ENCODE results near the gene PRCP. TPM values are rescaled to one million over a fixed set of nuclear protein-coding genes. Genes with fewer than 3 reads are reported as not detected.
"Not testable (repeated sequence)": the region's sequence is repeated elsewhere in the genome, so short reads cannot be mapped to it uniquely, and the experiment has no call there.

Gene PRCP
- total RNA-seq, 4 donors from 2014 or later, result 12.5 to 56.9 (median 16.4) TPM

GRCh38 chr11:82930229-82930628 is 30.0 kb upstream of the PRCP start:
- peak overlapping the region in 1 of 4 donors; percentile 59 for H3K27ac ChIP-seq
- H3K4me1 ChIP-seq, result no peaks in the 10 kb centered on the region
- H3K36me3 ChIP-seq, result no peaks in the 10 kb centered on the region
- H3K9me3 ChIP-seq, result no peaks in the 10 kb centered on the region
- no peaks in the 10 kb centered on the region for H3K27me3 ChIP-seq
- TF ChIP-seq POLR2A (IDR thresholded peaks at IDR 0.05) (no peak), CTCF (IDR thresholded peaks at IDR 0.05) (no peak)
- DNase-seq, result no peak
- H3K4me3 ChIP-seq, result no peak overlapping the region

- Histone ChIP-seq H3K27ac (peak overlapping the region in 1 of 4 donors; percentile 59), H3K27me3 (no peaks in the 10 kb centered on the region), H3K9me3 (no peaks in the 10 kb centered on the region), H3K4me1 (no peaks in the 10 kb centered on the region), H3K36me3 (no peaks in the 10 kb centered on the region), H3K4me3 (no peak overlapping the region)
- TF ChIP-seq POLR2A (IDR thresholded peaks at IDR 0.05), result no peak
- no peak for TF ChIP-seq CTCF (IDR thresholded peaks at IDR 0.05)
- DNase-seq, result no peak
Observed at GRCh38 chr11:82929121-82929520, 28.9 kb upstream of the PRCP start.

- H3K9me3 ChIP-seq, result no peaks in the 10 kb centered on the region
- H3K4me1 ChIP-seq, result no peaks in the 10 kb centered on the region
- H3K27ac ChIP-seq, result no peak overlapping the region
- peak in 1 of 3 donors; percentile 60 for DNase-seq
- no peak for TF ChIP-seq POLR2A (IDR thresholded peaks at IDR 0.05)
- peak; percentile 73 to 90 (median 86) for TF ChIP-seq CTCF (IDR thresholded peaks at IDR 0.05)
- H3K27me3 ChIP-seq, result no peaks in the 10 kb centered on the region
- no peak overlapping the region for H3K4me3 ChIP-seq
- no peaks in the 10 kb centered on the region for H3K36me3 ChIP-seq
Observed at GRCh38 chr11:82927264-82927880, 27.1 kb upstream of the PRCP start.

DNA sequence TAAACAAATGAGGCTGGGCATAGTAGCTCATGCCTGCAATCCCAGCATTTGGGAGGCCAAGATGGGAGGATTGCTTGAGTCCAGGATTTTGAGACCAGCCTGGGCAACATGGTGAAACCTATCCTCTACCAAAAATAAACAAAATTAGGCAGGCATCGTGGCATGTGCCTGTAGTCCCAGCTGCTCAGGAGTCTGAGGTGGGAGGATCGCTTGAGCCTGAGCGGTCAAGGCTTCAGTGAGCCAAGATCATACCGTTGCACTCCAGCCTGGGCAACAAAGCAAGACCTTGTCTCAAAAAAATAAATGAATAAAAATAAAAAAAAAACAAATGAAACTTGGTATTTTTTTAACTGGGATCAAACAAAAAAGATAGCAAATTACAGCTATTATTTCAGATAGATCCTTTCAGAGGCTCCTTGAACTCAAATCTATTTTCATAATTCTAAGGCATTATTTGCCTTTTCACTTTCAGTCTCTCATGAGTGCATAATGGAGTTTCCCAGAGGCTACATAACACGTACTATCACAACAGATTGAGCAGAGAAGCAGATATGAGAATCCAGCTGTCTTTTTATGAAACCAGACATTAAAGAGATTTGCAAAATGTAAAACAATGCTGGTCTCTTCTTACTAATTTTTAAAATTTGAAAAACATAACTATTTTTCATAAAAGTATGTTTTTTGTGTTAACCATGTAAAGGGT is 24.4 kb upstream of the PRCP start:
- no peaks in the 10 kb centered on the region for H3K9me3 ChIP-seq
- TF ChIP-seq POLR2A (IDR thresholded peaks at IDR 0.05) (no peak), CTCF (IDR thresholded peaks at IDR 0.05) (no peak)
- no peaks in the 10 kb centered on the region for H3K36me3 ChIP-seq
- peaks cover 0 to 8% (median 2%) of the 10 kb centered on the region in 4 donors for H3K4me1 ChIP-seq
- H3K27ac ChIP-seq, result no peak overlapping the region
- H3K4me3 ChIP-seq, result no peak overlapping the region
- no peaks in the 10 kb centered on the region for H3K27me3 ChIP-seq
- no peak for DNase-seq

DNA sequence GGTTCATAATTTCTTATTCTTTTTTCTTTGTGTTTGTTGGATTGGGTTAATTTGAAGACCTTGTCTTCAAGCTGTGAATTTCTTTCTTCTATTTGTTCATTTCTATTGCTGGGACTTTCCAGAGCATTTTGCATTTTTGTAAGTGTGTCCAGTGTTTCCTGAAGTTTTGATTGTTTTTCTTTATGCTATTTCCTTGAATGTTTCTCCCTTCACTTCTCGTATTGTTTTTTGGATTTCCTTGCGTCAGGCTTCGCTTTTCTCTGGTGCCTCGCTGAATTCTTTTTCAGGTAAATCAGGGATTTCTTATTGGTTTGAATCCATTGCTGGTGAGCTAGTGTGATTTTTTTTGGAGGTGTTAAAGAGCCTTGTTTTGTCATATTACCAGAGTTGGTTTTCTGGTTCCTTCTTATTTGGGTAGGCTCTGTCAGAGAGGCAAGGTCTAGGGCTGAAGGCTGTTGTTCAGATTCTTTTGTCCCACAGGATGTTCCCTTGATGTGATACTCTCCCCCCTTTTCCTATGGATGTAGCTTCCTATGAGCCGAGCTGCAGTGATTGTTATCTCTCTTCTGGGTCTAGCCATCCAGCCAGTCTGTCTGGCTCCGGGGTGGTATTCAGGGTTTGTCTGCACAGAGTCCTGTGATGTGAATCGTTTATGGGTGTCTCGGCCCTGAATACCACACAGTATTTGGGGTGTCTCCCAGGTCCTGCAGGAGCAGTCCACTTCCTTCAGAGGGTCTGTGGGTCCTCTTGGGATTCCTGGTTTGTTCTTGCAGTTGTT is 22.4 kb upstream of the PRCP start:
- not testable (repeated sequence) for H3K4me3 ChIP-seq, H3K36me3 ChIP-seq, H3K27me3 ChIP-seq, H3K9me3 ChIP-seq, DNase-seq
- peak overlapping the region in 1 of 4 donors; percentile 15 for H3K27ac ChIP-seq
- peaks cover 0 to 15% (median 3%) of the 10 kb centered on the region in 4 donors for H3K4me1 ChIP-seq

DNA sequence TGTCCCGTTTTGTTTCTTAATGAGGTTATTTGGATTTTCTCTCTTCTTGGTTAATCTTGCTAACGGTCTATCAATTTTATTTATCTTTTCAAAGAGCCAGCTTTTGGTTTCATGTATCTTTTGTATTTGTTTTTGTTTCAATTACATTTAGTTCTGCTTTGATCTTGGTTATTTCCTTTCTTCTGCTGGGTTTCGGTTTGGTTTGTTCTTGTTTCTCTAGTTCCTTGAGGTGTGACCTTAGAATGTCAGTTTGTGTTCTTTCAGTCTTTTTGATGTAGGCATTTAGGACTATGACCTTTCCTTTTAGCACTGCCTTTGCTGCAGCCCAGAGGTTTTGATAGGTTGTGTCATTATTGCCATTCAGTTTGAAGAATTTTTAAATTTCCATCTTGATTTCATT is 20.0 kb upstream of the PRCP start:
- H3K27me3 ChIP-seq, DNase-seq, H3K36me3 ChIP-seq, H3K9me3 ChIP-seq, H3K4me3 ChIP-seq: not testable (repeated sequence)
- H3K4me1 ChIP-seq, result peaks cover 0 to 15% (median 3%) of the 10 kb centered on the region in 4 donors
- H3K27ac ChIP-seq, result peak overlapping the region; percentile 26 to 79 (median 40)

- DNase-seq, H3K27me3 ChIP-seq, H3K9me3 ChIP-seq, H3K4me3 ChIP-seq, H3K36me3 ChIP-seq: not testable (repeated sequence)
- peaks cover 0 to 15% (median 3%) of the 10 kb centered on the region in 4 donors for H3K4me1 ChIP-seq
- H3K27ac ChIP-seq, result peak overlapping the region; percentile 26 to 79 (median 40)
Observed at GRCh38 chr11:82919786-82920185, 19.6 kb upstream of the PRCP start.

All from Peyer's patch (tissue), 4 donors.